Heart left ventricle (tissue), 16 donors: ENCODE results near the gene CEACAM16. TPM values are rescaled to one million over a fixed set of nuclear protein-coding genes. Genes with fewer than 3 reads are reported as not detected.
"Not testable (repeated sequence)": the region's sequence is repeated elsewhere in the genome, so short reads cannot be mapped to it uniquely, and the experiment has no call there.

ENCODE experiments used
- ATAC-seq, 4 donors: fragments of 200-7000 bp; cut with Tn5 transposase; one replicate each; pipeline ENCODE4 v1.9.1; 2020 to 2022; ENCODE audit warnings: moderate library complexity in 4 of 4, mild to moderate bottlenecking in 3 of 4, moderate number of reproducible peaks in 1 of 4
- DNase-seq, 5 donors: peaks; one replicate each; pipeline ENCODE4 v3.0.0-alpha.2; 2020
- H3K27ac ChIP-seq, 12 donors: fragments of 200-600 bp; sonication (generic) in 4 of 12; one replicate each; pipeline versions ENCODE4 v1.5.0 to v1.8.0; 2016 to 2022; ENCODE audit warnings: mild to moderate bottlenecking in 2 of 12
- H3K27me3 ChIP-seq, 9 donors: fragments of 200-600 bp; sonication (generic) in 2 of 9; one replicate each; pipeline versions ENCODE4 v1.5.1 to v1.8.0; 2016 to 2022; ENCODE audit warnings: mild to moderate bottlenecking in 3 of 9
- H3K36me3 ChIP-seq, 9 donors: fragments of 200-600 bp; sonication (generic) in 2 of 9; one replicate each; pipeline versions ENCODE4 v1.5.0 to v1.8.0; 2018 to 2022; ENCODE audit warnings: mild to moderate bottlenecking in 2 of 9
- H3K4me1 ChIP-seq, 12 donors: fragments of 200-600 bp; sonication (generic) in 4 of 12; one replicate each; pipeline versions ENCODE4 v1.5.0 to v1.8.0; 2016 to 2022; ENCODE audit warnings: mild to moderate bottlenecking in 3 of 12
- H3K4me3 ChIP-seq, 12 donors: fragments of 200-600 bp; sonication (generic) in 4 of 12; one replicate each; pipeline versions ENCODE4 v1.5.0 to v1.8.0; 2017 to 2022; ENCODE audit warnings: mild to moderate bottlenecking in 9 of 12, moderate library complexity in 4 of 12
- H3K9me3 ChIP-seq, 12 donors: fragments of 200-600 bp; sonication (generic) in 4 of 12; one replicate each; pipeline versions ENCODE4 v1.5.0 to v1.8.0; 2016 to 2022; ENCODE audit warnings: mild to moderate bottlenecking in 1 of 12
- POLR2A ChIP-seq, 2 donors: fragments of 450-650 bp; IDR thresholded peaks; one replicate each; pipeline ENCODE4 v1.6.1; 2017; ENCODE audit warnings: antibody characterized with exemption in 2 of 2, mild to moderate bottlenecking in 2 of 2, moderate library complexity in 2 of 2
- WGBS, 4 donors: extraction: QIAGEN DNeasy Blood & Tissue Kit in 2 of 4; methylation state at CpG; one replicate each; pipeline versions ENCODE4 v1.1.5 to v1.1.7; 2013 to 2018; 5-methylcytosine and 5-hydroxymethylcytosine counted together
- intact Hi-C, 10 donors: fragments of 100-400 bp; cut with DNase I; formaldehyde crosslinking; loops; one replicate each; pipeline versions ENCODE4 v1.11.1 to v1.14.2; 2022
- polyA plus RNA-seq, 2 donors: library from polyadenylated mRNA; stranded (reverse); fragments of 200-250 nt; gene quantifications; one replicate each; pipeline ENCODE4 v1.2.3, GENCODE V29; 2013
- total RNA-seq, 9 donors: library from RNA; depleted of rRNA in 2 of 9; stranded (reverse); fragments of >200 nt in 2 of 9; fragmentation: NEBNext Ultra II Directional in 3 of 9; extraction: Animal tissue kit (Norgen Biotek cat#: 25700) in 3 of 9; gene quantifications; one replicate each; pipeline versions ENCODE4 v1.1.0 to v1.2.4, GENCODE V29; 2016 to 2023
- TF ChIP-seq, protein P1 (sequence below), 12 donors: fragments of 200-600 bp; sonication (generic) in 4 of 12; IDR thresholded peaks; one replicate each; pipeline versions ENCODE4 v1.5.0 to v1.8.0; 2018 to 2022; ENCODE audit warnings: antibody characterized with exemption in 12 of 12, mild to moderate bottlenecking in 5 of 12
- donor health status: ischemic (EF 13 %, LVEDD 7.1; RV severe dilation, severe dysfunction).
- donor health status: healthy with polysubstance abuse.
- donor health status: DM: no; HTN: yes; CAD: no.
- donor health status: DM: no; HTN: no; CAD: no.
- donor health status: ischemic (EF 25% LVEDD 6.9; RV normal size, moderate dysfunction).
- donor health status: ischemic (EF 25% LVEDD 5.7; RV mildly dilated, moderate dysfunction).
- donor health status: healthy.
- donor health status: DM: yes; HTN: yes; CAD: no.
- donor health status: ischemic (EF 35%, LVEDD 5.7; RV mildly dilated, moderate dysfunction).
- donor health status: nonischemic (EF 11% LVEDD 7.7; RV severe dilation, severe dysfunction).
- donor health status: DM: yes; HTN: yes; CAD: no.
- donor health status: PGD.
- donor health status: ischemic (EF 29% LVEDD 5.4; RV normal size, mild dysfunction).
- donor health status: nonischemic (EF 23%, LVEDD 6.1; RV moderate dilation, normal function).

Gene CEACAM16
- total and polyA plus RNA-seq, 11 donors, result not detected

DNA sequence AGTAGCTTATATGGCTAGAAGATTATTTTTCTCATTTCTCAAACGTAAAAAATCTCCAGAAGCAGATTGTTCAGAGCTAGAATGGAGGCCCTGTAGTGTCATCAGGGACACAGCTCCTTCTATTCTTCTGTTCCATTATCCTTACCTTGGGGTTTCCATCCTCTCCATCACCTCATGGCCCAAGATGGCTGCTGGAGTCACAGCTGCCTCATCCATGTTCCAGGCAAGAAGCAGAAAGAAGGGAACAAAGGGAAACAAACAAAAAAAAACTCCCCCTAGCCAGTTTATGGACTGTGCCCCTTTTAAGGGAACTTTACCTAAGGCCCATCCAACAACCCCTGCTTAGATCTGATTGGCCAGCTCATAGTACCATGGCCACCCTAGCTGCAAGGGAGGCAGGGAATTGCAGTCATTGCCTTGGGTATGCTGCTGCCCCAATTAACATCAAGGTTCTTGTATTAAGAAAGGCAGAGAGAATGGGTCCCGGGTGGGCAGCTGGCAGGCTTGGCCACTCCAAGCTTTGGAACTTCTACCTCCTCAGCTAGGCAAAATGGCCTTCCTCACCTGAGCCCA lies 15.7 kb downstream of the CEACAM16 start:
- DNase-seq, result no peak
- no peak overlapping the region for H3K4me3 ChIP-seq
- no peak for ATAC-seq
- peaks cover 0 to 10% (median 3%) of the 10 kb centered on the region in 12 donors for H3K9me3 ChIP-seq
- H3K27me3 ChIP-seq, result no peaks in the 10 kb centered on the region
- no peak overlapping the region for H3K27ac ChIP-seq
- WGBS, 4 donors, result 48 to 72% (median 49%) methylated on average over 2 of the region's 2 CpGs
- peaks cover 4 to 29% (median 18%) of the 10 kb centered on the region in 12 donors for H3K4me1 ChIP-seq
- no peak for TF ChIP-seq POLR2A (IDR thresholded peaks at IDR 0.05)
- TF ChIP-seq, protein P1, sequence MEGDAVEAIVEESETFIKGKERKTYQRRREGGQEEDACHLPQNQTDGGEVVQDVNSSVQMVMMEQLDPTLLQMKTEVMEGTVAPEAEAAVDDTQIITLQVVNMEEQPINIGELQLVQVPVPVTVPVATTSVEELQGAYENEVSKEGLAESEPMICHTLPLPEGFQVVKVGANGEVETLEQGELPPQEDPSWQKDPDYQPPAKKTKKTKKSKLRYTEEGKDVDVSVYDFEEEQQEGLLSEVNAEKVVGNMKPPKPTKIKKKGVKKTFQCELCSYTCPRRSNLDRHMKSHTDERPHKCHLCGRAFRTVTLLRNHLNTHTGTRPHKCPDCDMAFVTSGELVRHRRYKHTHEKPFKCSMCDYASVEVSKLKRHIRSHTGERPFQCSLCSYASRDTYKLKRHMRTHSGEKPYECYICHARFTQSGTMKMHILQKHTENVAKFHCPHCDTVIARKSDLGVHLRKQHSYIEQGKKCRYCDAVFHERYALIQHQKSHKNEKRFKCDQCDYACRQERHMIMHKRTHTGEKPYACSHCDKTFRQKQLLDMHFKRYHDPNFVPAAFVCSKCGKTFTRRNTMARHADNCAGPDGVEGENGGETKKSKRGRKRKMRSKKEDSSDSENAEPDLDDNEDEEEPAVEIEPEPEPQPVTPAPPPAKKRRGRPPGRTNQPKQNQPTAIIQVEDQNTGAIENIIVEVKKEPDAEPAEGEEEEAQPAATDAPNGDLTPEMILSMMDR (IDR thresholded peaks at IDR 0.05), result no peak
- no peaks in the 10 kb centered on the region for H3K36me3 ChIP-seq
- intact Hi-C loops, result no loop called here

DNA sequence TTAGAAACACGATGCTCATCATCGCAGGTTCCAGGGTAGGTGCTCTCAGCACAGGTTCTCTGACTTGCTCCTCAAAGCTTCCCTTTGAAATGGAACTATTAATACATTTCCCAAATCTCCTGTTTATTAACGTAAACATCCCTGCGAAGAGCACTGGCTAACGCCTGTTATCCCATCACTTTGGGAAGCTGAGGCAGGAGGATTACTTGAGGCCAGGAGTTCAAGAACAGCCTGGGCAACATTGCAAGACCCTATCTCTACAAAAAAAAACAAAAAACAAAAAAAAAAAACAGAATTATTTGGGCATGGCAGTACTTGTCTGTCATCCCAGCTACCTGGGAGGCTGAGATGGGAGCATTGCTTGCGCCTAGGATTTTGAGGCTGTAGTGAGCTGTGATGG lies 18.7 kb downstream of the CEACAM16 start:
- H3K4me1 ChIP-seq, result peaks cover 4 to 46% (median 23%) of the 10 kb centered on the region in 12 donors
- 87 to 92% (median 92%) methylated on average over 6 of the region's 6 CpGs for WGBS, 4 donors
- no peaks in the 10 kb centered on the region for H3K36me3 ChIP-seq
- no peak for TF ChIP-seq POLR2A (IDR thresholded peaks at IDR 0.05)
- TF ChIP-seq, protein P1 (IDR thresholded peaks at IDR 0.05), result no peak
- H3K4me3 ChIP-seq, result peak overlapping the region in 4 of 12 donors; percentile 30 to 47 (median 40)
- peaks cover 0 to 10% (median 3%) of the 10 kb centered on the region in 12 donors for H3K9me3 ChIP-seq
- no peak for ATAC-seq
- H3K27me3 ChIP-seq, result no peaks in the 10 kb centered on the region
- intact Hi-C loops, result loop anchor here in 1 of 10 donors (1.0 kb wide), 1 partner anchor 22 kb away; no protein-coding TSS in a partner anchor
- DNase-seq, result no peak
- peak overlapping the region; percentile 39 to 96 (median 81) for H3K27ac ChIP-seq

DNA sequence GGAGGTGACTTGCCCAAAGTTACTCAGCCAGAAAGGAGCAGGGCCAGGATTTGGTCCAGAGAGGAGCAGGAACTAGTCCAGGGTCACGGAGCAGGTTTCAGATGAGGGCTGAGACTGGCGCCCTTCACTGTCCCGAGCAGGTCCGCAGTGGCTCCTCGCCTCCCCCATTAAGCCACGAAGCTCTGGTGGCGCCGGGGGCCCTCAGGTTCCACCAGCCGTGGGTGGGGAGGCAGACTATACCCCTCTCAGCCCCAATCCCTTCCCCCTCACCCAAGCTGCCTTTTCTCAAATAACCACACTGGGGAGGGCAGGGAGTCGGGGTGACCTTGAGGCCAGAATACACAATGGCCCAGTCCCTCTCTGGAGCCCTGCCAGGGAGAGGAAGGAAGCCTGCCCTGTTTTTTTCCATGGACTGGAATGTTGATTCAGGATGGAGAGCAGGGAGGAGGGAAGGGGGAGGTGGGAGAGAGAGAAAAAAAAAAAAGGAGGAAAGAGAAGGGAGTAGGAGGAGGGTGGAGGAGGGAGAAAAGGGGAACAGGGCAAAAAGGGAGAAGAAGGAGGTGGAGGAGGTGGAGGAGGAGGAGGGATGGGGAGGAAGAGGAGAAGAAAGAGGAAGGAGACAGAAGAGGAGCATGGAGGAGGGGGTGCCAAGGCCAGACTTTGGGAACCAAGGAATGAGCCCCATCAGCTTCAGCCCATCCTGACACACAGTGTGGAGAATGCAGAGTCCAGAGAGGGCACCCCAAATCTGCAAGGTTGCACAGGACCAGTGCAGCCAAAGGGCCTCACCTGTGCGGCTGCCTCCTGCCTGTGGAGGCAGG lies 19.7 kb downstream of the CEACAM16 start:
- peaks cover 4 to 56% (median 27%) of the 10 kb centered on the region in 12 donors for H3K4me1 ChIP-seq
- WGBS, 4 donors, result 12 to 20% (median 14%) methylated on average over 10 to 11 of the region's 11 CpGs
- DNase-seq (peak; percentile 83 to 91 (median 87)), ATAC-seq (peak; percentile 81 to 89 (median 83))
- TF ChIP-seq POLR2A (IDR thresholded peaks at IDR 0.05), result no peak
- TF ChIP-seq, protein P1 (IDR thresholded peaks at IDR 0.05), result no peak
- intact Hi-C loops, result loop anchor here in 1 of 10 donors (1.0 kb wide), 1 partner anchor 23 kb away; no protein-coding TSS in a partner anchor
- H3K27ac ChIP-seq, result peak overlapping the region; percentile 39 to 96 (median 81)
- H3K4me3 ChIP-seq, result peak overlapping the region in 10 of 12 donors; percentile 24 to 47 (median 40)
- H3K27me3 ChIP-seq, result no peaks in the 10 kb centered on the region
- H3K36me3 ChIP-seq, result no peaks in the 10 kb centered on the region
- H3K9me3 ChIP-seq, result peaks cover 0 to 10% (median 3%) of the 10 kb centered on the region in 12 donors

DNA sequence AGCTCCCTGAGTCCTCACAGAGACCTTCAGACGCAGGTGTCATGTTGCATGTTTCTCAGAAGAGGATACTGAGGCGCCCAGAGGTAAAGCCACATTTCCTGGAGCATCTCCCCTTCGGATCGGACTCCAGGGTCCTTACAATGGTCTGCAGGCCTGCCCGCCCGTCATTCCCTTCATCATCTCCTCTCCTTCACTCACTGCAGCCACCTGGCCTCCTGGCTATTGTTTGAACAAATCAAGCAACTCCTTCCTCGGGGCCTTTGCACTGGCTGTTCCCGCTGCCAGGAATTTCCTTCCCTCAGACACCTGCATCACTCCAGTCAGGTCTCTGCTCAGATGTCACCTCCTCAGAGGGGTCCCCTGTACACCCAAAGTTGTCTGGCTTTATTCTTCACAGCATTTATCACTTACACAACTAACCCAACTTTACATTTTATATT lies 20.3 kb downstream of the CEACAM16 start:
- peak overlapping the region in 1 of 12 donors; percentile 47 for H3K4me3 ChIP-seq
- no peak for TF ChIP-seq POLR2A (IDR thresholded peaks at IDR 0.05)
- TF ChIP-seq, protein P1 (IDR thresholded peaks at IDR 0.05), result no peak
- no peak for DNase-seq
- H3K36me3 ChIP-seq, result no peaks in the 10 kb centered on the region
- peaks cover 0 to 10% (median 3%) of the 10 kb centered on the region in 12 donors for H3K9me3 ChIP-seq
- H3K27me3 ChIP-seq, result no peaks in the 10 kb centered on the region
- peaks cover 7 to 63% (median 31%) of the 10 kb centered on the region in 12 donors for H3K4me1 ChIP-seq
- intact Hi-C loops, result no loop called here
- ATAC-seq, result no peak
- WGBS, 4 donors, result 68 to 81% (median 73%) methylated on average over 8 of the region's 8 CpGs
- H3K27ac ChIP-seq, result peak overlapping the region in 11 of 12 donors; percentile 44 to 96 (median 79)

DNA sequence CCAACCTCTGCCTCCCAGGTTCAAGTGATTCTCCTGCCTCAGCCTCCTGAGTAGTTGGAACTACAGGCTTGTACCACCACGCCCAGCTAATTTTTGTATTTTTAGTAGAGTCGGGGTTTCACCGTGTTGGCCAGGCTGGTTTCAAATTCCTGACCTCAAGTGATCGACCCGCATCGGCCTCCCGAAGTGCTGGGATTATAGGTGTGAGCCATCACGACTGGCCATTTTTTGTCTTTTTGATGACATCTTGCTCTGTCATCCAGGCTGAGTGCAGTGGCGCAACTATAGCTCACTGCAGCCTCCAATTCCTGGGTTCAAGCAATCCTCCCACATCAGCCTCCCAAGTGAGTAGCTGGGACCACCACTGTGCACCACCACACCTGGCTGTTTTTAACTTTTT lies 21.4 kb downstream of the CEACAM16 start:
- intact Hi-C loops, result loop anchor here in 4 of 10 donors (5.0 to 10.0 kb wide), 3 partner anchors 33 to 124 kb away; partner anchors contain the start of gene NECTIN2 (in 1 of the 4)
- not testable (repeated sequence) for H3K9me3 ChIP-seq, H3K4me3 ChIP-seq, DNase-seq, H3K27ac ChIP-seq, H3K36me3 ChIP-seq, H3K27me3 ChIP-seq, ATAC-seq
- H3K4me1 ChIP-seq, result peaks cover 7 to 74% (median 37%) of the 10 kb centered on the region in 12 donors
- WGBS, 4 donors, result 89 to 96% (median 93%) methylated on average over 9 of the region's 9 CpGs
